ENCODE results near the gene PLEKHA6.

- TF ChIP-seq CTCF (conservative IDR thresholded peaks at IDR 0.05) (no peak), ZFX (IDR thresholded peaks at IDR 0.05) (no peak)
These were observed 46.1 kb downstream of the PLEKHA6 start for GRCh38 chr1:204313675-204314074.
